Measurements from ENCODE around the gene ZNF341.

- TF ChIP-seq CTCF (IDR thresholded peaks at IDR 0.05) = no peak
- TF ChIP-seq POLR2A (IDR thresholded peaks at IDR 0.05) = no peak
Observed at GRCh38 chr20:33791021-33791420, 59.2 kb downstream of the ZNF341 start.

Measured in Peyer's patch (tissue), 4 donors.